Gastrocnemius medialis (tissue), 4 donors: Measurements from ENCODE around the gene SERPINB8.

Source experiments
- CTCF ChIP-seq, 5 experiments: fragments of 450-650 bp in 3 of 5; fragments of 200-600 bp in 2 of 5; sonication (generic) in 2 of 5; IDR thresholded peaks in 4 of 5; conservative IDR thresholded peaks in 1 of 5; 1 replicate in 4 of 5; 2 replicates in 1 of 5; pipeline ENCODE4 v1.5.1; 2016 to 2019; ENCODE audit warnings: antibody characterized with exemption in 5 of 5, mild to moderate bottlenecking in 3 of 5, moderate library complexity in 3 of 5
- POLR2A ChIP-seq, 2 donors: fragments of 450-650 bp; IDR thresholded peaks; one replicate each; pipeline ENCODE4 v1.6.1; 2017; ENCODE audit warnings: antibody characterized with exemption in 2 of 2, mild to moderate bottlenecking in 2 of 2, moderate library complexity in 2 of 2

- TF ChIP-seq POLR2A (IDR thresholded peaks at IDR 0.05) (no peak), CTCF (IDR thresholded peaks at IDR 0.05 in 4 of 5, conservative IDR thresholded peaks at IDR 0.05 in 1 of 5) (no peak)
Observed at GRCh38 chr18:64009305-64009704, 39.4 kb downstream of the SERPINB8 start.
